Type B pancreatic cell (in vitro differentiated cells): Measurements from ENCODE around the gene NUDT14. TPM values are rescaled to one million over a fixed set of nuclear protein-coding genes. Genes with fewer than 3 reads are reported as not detected.

ENCODE experiments used
- DNase-seq: peaks from one replicate; pipeline ENCODE4 v3.0.0; 2021; ENCODE audit warnings: mixed read lengths; ENCODE audit not compliant: unreplicated experiment; ENCODE audit errors: extremely low spot score
- H3K27ac Mint-ChIP-seq: 2 replicates; pipeline ENCODE4 v1.8.0; 2021; ENCODE audit warnings: mild to moderate bottlenecking, mixed read lengths
- H3K27me3 Mint-ChIP-seq: 2 replicates; pipeline ENCODE4 v1.8.0; 2021; ENCODE audit warnings: mixed read lengths
- H3K36me3 Mint-ChIP-seq: 2 replicates; pipeline ENCODE4 v1.8.0; 2021; ENCODE audit warnings: mixed read lengths
- H3K4me1 Mint-ChIP-seq: one replicate; pipeline ENCODE4 v1.8.0; 2021; ENCODE audit warnings: mixed read lengths; ENCODE audit not compliant: unreplicated experiment
- H3K4me3 Mint-ChIP-seq: 2 replicates; pipeline ENCODE4 v1.8.0; 2021; ENCODE audit warnings: mild to moderate bottlenecking, mixed read lengths
- H3K9me3 Mint-ChIP-seq: 2 replicates; pipeline ENCODE4 v1.8.0; 2021; ENCODE audit warnings: mixed read lengths
- CTCF ChIP-seq: fragments of 200-600 bp; sonication (generic); conservative IDR thresholded peaks from 2 replicates; pipeline ENCODE4 v1.5.0; 2021; ENCODE audit warnings: antibody characterized with exemption, mild to moderate bottlenecking
- total RNA-seq: library from RNA; stranded (reverse); gene quantifications from 2 replicates; pipeline ENCODE4 v1.2.1, GENCODE V29; 2021; ENCODE audit warnings: low replicate concordance

NUDT14 gene
- total RNA-seq, 1 donor from 2014 or later, result 33.3 TPM

GRCh38 chr14:105224845-105225570 is 43.9 kb upstream of the NUDT14 start:
- peaks cover 14% of the 10 kb centered on the region for H3K4me1 Mint-ChIP-seq
- peaks cover 18% of the 10 kb centered on the region for H3K36me3 Mint-ChIP-seq
- TF ChIP-seq CTCF, result no peak
- peak overlapping the region; percentile 94 for H3K27ac Mint-ChIP-seq
- no peak for DNase-seq
- H3K4me3 Mint-ChIP-seq, result peak overlapping the region; percentile 66
- no peaks in the 10 kb centered on the region for H3K9me3 Mint-ChIP-seq
- H3K27me3 Mint-ChIP-seq, result no peaks in the 10 kb centered on the region

GRCh38 chr14:105223770-105224544 is 42.8 kb upstream of the NUDT14 start:
- Mint-ChIP-seq H3K9me3 (no peaks in the 10 kb centered on the region), H3K36me3 (peaks cover 18% of the 10 kb centered on the region), H3K27me3 (no peaks in the 10 kb centered on the region), H3K27ac (no peak overlapping the region), H3K4me1 (peaks cover 14% of the 10 kb centered on the region), H3K4me3 (no peak overlapping the region)
- no peak for TF ChIP-seq CTCF
- DNase-seq, result no peak

- Mint-ChIP-seq H3K27ac (peak overlapping the region; percentile 12), H3K9me3 (no peaks in the 10 kb centered on the region), H3K4me1 (peaks cover 14% of the 10 kb centered on the region), H3K36me3 (peaks cover 18% of the 10 kb centered on the region), H3K4me3 (no peak overlapping the region), H3K27me3 (no peaks in the 10 kb centered on the region)
- no peak for DNase-seq
- TF ChIP-seq CTCF, result no peak
These were observed 42.1 kb upstream of the NUDT14 start for GRCh38 chr14:105223260-105223659.

GRCh38 chr14:105221598-105222178 is 40.6 kb upstream of the NUDT14 start:
- no peak overlapping the region for H3K27ac Mint-ChIP-seq
- peaks cover 18% of the 10 kb centered on the region for H3K36me3 Mint-ChIP-seq
- DNase-seq, result no peak
- no peaks in the 10 kb centered on the region for H3K27me3 Mint-ChIP-seq
- H3K4me3 Mint-ChIP-seq, result no peak overlapping the region
- no peaks in the 10 kb centered on the region for H3K9me3 Mint-ChIP-seq
- peaks cover 14% of the 10 kb centered on the region for H3K4me1 Mint-ChIP-seq
- TF ChIP-seq CTCF, result no peak

GRCh38 chr14:105220699-105221597 is 39.8 kb upstream of the NUDT14 start:
- peak overlapping the region; percentile 18 for H3K27ac Mint-ChIP-seq
- no peak for TF ChIP-seq CTCF

More at GRCh38 chr14:105220699-105221597, 39.8 kb upstream of the NUDT14 start:
- no peak overlapping the region for H3K4me3 Mint-ChIP-seq
- no peaks in the 10 kb centered on the region for H3K9me3 Mint-ChIP-seq
- H3K36me3 Mint-ChIP-seq, result peaks cover 18% of the 10 kb centered on the region
- peaks cover 14% of the 10 kb centered on the region for H3K4me1 Mint-ChIP-seq
- no peak for DNase-seq
- H3K27me3 Mint-ChIP-seq, result no peaks in the 10 kb centered on the region
